ENCODE measurements around the gene SULT4A1.

DNA sequence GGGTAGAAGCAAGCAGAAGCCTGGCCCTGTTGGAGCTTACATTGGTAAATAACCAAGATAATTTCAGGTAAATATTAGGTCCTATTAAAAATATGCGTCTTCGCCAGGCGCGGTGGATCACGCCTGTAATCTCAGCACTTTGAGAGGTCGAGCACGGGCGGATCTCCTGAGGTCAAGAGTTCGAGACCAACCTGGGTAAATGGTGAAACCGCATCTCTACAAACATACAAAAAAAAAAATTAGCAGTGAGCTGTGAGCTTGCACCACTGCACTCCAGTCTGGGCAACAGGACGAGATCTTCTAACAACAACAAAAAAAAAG is 529 bp upstream of the SULT4A1 start:
- TF ChIP-seq, protein P1, sequence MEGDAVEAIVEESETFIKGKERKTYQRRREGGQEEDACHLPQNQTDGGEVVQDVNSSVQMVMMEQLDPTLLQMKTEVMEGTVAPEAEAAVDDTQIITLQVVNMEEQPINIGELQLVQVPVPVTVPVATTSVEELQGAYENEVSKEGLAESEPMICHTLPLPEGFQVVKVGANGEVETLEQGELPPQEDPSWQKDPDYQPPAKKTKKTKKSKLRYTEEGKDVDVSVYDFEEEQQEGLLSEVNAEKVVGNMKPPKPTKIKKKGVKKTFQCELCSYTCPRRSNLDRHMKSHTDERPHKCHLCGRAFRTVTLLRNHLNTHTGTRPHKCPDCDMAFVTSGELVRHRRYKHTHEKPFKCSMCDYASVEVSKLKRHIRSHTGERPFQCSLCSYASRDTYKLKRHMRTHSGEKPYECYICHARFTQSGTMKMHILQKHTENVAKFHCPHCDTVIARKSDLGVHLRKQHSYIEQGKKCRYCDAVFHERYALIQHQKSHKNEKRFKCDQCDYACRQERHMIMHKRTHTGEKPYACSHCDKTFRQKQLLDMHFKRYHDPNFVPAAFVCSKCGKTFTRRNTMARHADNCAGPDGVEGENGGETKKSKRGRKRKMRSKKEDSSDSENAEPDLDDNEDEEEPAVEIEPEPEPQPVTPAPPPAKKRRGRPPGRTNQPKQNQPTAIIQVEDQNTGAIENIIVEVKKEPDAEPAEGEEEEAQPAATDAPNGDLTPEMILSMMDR (IDR thresholded peaks at IDR 0.05; ENCODE audit: low read length), result no peak
- no peak for TF ChIP-seq EZH2 (IDR thresholded peaks at IDR 0.05; ENCODE audit: borderline replicate concordance, low read length)
